HG03354 (cell line): Measurements from ENCODE around the gene YPEL1.
"Not testable (repeated sequence)": the region's sequence is repeated elsewhere in the genome, so short reads cannot be mapped to it uniquely, and the experiment has no call there.

Experiments used
- ATAC-seq: cut with Tn5 transposase; IDR thresholded peaks from one replicate; pipeline ENCODE4 v1.9.1; 2021; ENCODE audit warnings: mild to moderate bottlenecking; ENCODE audit not compliant: unreplicated experiment, poor library complexity, severe bottlenecking

YPEL1 gene

GRCh38 chr22:21688341-21688705 lies 47.3 kb downstream of the YPEL1 start:
- no peak for ATAC-seq

GRCh38 chr22:21687685-21688259 lies 47.8 kb downstream of the YPEL1 start:
- ATAC-seq: no peak

GRCh38 chr22:21686634-21687393 lies 48.8 kb downstream of the YPEL1 start:
- no peak for ATAC-seq

GRCh38 chr22:21686193-21686608 lies 49.4 kb downstream of the YPEL1 start:
- ATAC-seq: no peak

GRCh38 chr22:21685164-21685513 lies 50.5 kb downstream of the YPEL1 start:
- ATAC-seq: no peak

- ATAC-seq: no peak
These were observed 51.0 kb downstream of the YPEL1 start for GRCh38 chr22:21684492-21685163.

- ATAC-seq: no peak
These were observed 52.2 kb downstream of the YPEL1 start for GRCh38 chr22:21683401-21683811.

- no peak for ATAC-seq
These were observed 53.0 kb downstream of the YPEL1 start for GRCh38 chr22:21682385-21683175.

- ATAC-seq: no peak
These were observed 53.8 kb downstream of the YPEL1 start for GRCh38 chr22:21681566-21682370.

GRCh38 chr22:21680830-21681565 lies 54.6 kb downstream of the YPEL1 start:
- no peak for ATAC-seq

- no peak for ATAC-seq
These were observed 56.2 kb downstream of the YPEL1 start for GRCh38 chr22:21679383-21679782.

GRCh38 chr22:21678842-21679241 lies 56.8 kb downstream of the YPEL1 start:
- ATAC-seq: not testable (repeated sequence)

GRCh38 chr22:21677606-21678443 lies 57.8 kb downstream of the YPEL1 start:
- ATAC-seq: no peak

GRCh38 chr22:21674638-21675245 lies 60.9 kb downstream of the YPEL1 start:
- no peak for ATAC-seq

GRCh38 chr22:21673534-21674321 lies 61.9 kb downstream of the YPEL1 start:
- ATAC-seq: no peak

GRCh38 chr22:21672107-21672629 lies 63.4 kb downstream of the YPEL1 start:
- ATAC-seq: no peak

- ATAC-seq: no peak
These were observed 66.6 kb downstream of the YPEL1 start for GRCh38 chr22:21669026-21669425.
